GM13976 (cell line): Measurements from ENCODE around the gene AUTS2.

Source experiments
- DNase-seq: peaks from one replicate; pipeline ENCODE4 v3.0.0; 2012; ENCODE audit warnings: low spot score
- in situ Hi-C: fragments of 300-500 bp; cut with MboI; formaldehyde crosslinking; loops from one replicate; pipeline ENCODE4 v1.12.0; 2022; ENCODE audit warnings: low sequenced_read_pairs, mixed read lengths, inconsistent platforms; ENCODE audit not compliant: unreplicated experiment
- TF ChIP-seq, protein P1 (sequence below): IDR thresholded peaks from 2 replicates; pipeline ENCODE4 v1.5.1; 2012; ENCODE audit warnings: borderline replicate concordance, mild to moderate bottlenecking; ENCODE audit not compliant: insufficient read depth; ENCODE audit errors: extremely low read depth, missing control alignments, control extremely low read depth

Gene AUTS2

DNA sequence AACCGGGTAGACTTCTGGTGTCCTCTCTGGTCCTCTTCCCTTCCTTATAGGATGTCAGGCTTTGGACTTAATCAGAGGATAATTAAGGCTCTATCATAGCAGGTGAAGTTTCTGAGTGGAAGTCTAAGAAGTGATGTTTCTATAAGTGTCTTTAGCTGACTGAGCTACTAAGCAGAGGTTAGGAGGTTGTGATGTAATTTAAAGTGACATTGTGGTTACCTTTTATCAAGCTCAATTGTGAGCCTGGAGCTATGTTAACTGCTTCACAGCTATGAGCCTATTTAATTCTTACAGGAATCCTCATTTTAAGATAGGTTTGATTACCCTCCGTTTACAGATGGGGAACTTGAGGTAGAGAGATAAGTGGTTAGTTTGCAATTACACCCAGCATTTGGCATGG is 365.1 kb downstream of the AUTS2 start:
- in situ Hi-C loops: no loop called here
- TF ChIP-seq, protein P1, sequence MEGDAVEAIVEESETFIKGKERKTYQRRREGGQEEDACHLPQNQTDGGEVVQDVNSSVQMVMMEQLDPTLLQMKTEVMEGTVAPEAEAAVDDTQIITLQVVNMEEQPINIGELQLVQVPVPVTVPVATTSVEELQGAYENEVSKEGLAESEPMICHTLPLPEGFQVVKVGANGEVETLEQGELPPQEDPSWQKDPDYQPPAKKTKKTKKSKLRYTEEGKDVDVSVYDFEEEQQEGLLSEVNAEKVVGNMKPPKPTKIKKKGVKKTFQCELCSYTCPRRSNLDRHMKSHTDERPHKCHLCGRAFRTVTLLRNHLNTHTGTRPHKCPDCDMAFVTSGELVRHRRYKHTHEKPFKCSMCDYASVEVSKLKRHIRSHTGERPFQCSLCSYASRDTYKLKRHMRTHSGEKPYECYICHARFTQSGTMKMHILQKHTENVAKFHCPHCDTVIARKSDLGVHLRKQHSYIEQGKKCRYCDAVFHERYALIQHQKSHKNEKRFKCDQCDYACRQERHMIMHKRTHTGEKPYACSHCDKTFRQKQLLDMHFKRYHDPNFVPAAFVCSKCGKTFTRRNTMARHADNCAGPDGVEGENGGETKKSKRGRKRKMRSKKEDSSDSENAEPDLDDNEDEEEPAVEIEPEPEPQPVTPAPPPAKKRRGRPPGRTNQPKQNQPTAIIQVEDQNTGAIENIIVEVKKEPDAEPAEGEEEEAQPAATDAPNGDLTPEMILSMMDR: no peak
- DNase-seq: no peak

DNA sequence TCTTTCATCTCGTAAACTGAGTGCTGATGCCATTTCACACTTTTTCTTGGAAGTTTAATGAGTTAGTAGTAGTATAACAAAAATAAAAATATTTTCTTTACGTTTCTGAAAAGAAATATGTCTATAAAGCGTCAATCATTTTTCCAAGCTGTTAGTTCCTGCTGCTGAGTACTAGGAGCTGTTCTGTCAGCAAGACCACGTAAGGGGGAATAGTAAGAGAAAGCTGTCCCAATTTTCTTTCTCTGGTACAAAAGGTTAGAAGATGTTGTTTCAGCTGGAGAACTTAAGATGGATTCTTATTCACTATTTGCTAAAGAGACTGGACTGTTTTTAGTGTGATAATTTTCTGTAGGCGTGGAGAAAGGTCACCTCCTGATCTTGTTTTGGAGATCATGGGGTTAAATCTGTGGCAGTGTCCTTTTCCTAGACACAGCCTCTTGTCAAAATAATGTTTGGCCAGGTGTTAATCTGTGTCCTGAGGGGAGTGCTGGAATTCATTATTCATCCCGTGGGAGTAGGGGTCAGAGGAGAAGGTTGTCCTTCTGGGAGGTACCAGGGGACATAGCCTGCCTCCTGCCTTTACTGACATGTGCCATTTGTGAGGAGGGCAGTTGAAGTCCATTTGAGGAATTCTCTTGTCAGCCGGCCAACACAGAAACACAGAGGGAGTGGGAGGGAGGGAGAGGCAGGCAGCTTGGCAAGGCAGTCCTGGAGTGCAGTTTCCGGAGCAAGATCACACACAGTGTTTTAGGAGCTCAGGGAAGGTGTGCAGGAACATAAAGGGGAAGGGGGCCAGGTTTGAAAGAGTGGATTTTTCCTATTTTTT is 368.7 kb downstream of the AUTS2 start:
- in situ Hi-C loops: no loop called here
- DNase-seq: no peak
- TF ChIP-seq, protein P1: no peak

DNA sequence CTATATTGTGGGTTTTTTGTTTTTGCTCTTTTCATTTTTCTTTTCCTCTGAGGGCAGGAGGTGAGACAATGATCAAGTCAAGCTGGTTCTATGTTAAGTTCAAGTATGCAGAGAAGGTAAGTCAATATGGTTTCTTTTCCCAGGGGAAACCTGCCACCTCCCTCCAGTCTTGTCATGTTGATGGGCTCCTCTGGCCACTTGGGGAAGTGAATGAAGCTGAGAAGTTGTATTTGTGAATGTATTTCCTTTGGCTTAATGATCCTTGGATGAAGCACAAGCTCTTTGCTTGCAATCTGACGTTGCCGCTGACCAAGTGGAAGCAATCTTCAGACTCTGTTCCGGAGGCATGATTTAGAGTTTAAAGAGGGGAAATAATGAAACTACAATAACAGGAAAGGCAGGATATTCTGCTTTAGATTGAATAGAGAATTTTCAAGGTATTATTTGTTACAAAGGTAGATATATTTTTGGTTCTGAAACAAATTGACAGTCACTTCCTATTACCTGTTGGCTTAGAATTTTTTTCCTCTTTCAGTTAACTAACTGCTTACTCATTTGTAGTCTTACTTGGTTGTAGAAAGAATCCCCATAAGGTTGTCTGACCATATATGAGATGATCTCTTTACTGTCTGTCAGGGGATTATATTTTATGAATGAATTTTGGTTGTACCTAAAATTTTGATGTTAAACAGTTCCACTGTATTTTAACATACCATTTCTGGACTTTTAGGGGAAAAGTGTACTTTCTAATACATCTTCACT is 369.6 kb downstream of the AUTS2 start:
- TF ChIP-seq, protein P1: no peak
- in situ Hi-C loops: no loop called here
- no peak for DNase-seq

DNA sequence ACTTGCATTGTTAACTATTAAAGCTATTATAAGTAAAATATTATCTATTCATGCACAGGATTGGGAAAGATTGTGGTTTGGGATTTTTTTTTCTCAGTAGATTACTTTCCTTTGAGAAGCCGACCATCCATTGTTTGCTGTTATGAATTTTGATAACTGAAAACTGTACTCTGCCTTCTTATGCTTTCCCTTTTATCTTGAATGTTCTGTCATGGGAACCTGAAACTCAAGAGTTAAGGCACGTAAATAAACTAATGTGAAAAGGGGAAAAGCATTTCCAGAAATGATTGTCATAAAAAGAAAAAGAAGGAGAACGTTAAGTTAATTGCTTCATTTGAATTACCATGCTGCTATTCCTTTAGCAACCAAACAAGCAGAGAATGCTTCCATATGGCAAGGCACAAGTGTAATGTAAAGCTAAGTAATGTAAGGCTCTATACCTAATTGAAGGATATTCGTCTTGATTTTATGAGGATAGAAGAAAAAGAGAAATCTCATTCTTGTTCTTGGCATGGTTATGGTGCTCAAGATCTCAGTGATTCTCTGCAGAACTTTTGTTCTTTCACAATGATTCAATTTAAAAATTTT is 370.8 kb downstream of the AUTS2 start:
- TF ChIP-seq, protein P1: no peak
- DNase-seq: no peak
- in situ Hi-C loops: no loop called here

DNA sequence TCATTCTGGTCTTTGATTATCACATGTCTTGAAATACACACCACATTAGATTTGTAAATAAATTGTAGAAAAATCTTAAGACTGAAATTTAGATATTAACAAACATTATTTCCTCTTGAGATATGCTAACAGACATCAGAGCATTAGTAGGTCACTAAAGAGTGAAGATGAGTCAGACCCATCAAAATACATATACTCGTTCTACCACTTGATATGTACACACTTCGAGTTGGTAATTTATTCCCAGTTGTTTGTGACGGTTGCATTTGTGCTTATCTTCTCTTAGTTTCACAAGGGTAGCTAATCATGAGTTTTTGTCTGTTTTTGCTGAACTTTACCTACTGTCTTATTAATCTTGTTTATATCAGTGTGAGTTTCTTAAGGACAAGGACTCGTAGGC is 383.4 kb downstream of the AUTS2 start:
- TF ChIP-seq, protein P1: no peak

DNA sequence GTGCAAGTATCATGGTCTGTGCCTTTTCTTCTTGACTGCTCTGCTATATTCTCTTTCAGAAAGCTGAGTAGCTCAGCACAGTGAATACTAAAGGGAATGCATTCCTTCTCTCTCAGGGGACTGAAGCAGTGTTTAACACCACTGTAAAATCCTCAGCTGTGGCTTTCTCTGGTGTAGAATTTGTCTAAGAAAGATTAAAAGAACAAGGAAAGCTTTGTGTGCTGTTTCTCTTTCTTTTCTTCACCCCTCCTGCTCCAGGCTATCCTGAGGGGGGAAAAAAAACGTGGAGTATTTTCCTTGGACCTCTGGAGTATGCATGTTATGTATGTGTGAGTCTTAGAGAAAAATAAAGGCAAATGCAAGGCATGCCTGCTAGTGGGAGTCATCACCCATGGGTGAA is 383.9 kb downstream of the AUTS2 start:
- no peak for DNase-seq
- TF ChIP-seq, protein P1: no peak
- in situ Hi-C loops: no loop called here

More for the DNA sequence above, 383.4 kb downstream of the AUTS2 start:
- in situ Hi-C loops: no loop called here
- DNase-seq: no peak
